ENCODE data around the gene OR12D3.
"Not testable (repeated sequence)": the region's sequence is repeated elsewhere in the genome, so short reads cannot be mapped to it uniquely, and the experiment has no call there.

The OR12D3 gene

GRCh38 chr6:29375191-29375590 lies at the start of gene OR12D3:
TSS of gene OR12D3 (minus strand) at chr6:29375291. CDS start at chr6:29375287, 4 bp downstream.
- no peak for DNase-seq (ENCODE audit: low read depth)

GRCh38 chr6:29424575-29424974 lies 49.5 kb upstream of the OR12D3 start:
- no peak for DNase-seq (ENCODE audit: low read depth)

- no peak for DNase-seq (ENCODE audit: low read depth)
Measured at GRCh38 chr6:29424168-29424567, 49.1 kb upstream of the OR12D3 start.

GRCh38 chr6:29419516-29419915 lies 44.4 kb upstream of the OR12D3 start:
- DNase-seq (ENCODE audit: low read depth) = no peak

GRCh38 chr6:29414588-29414987 lies 39.5 kb upstream of the OR12D3 start, which contains the start of gene OR12D1:
TSS of gene OR12D1 (plus strand) at chr6:29414928.
- no peak for DNase-seq (ENCODE audit: low read depth)

GRCh38 chr6:29403801-29404200 lies 28.7 kb upstream of the OR12D3 start:
- DNase-seq (ENCODE audit: low read depth) = no peak

- no peak for DNase-seq (ENCODE audit: low read depth)
Measured at GRCh38 chr6:29399525-29399924, 24.4 kb upstream of the OR12D3 start.

GRCh38 chr6:29395331-29395730 lies 20.2 kb upstream of the OR12D3 start, which contains the start of gene OR12D2:
TSS of gene OR12D2 (plus strand) at chr6:29395631. CDS start at chr6:29396700, 1,069 bp downstream.
- no peak for DNase-seq (ENCODE audit: low read depth)

GRCh38 chr6:29388533-29388932 lies 13.4 kb upstream of the OR12D3 start:
- no peak for DNase-seq (ENCODE audit: low read depth)

GRCh38 chr6:29376003-29376402 lies 912 bp upstream of the OR12D3 start:
- no peak for DNase-seq (ENCODE audit: low read depth)

GRCh38 chr6:29368765-29369164 lies 6.3 kb downstream of the OR12D3 start, which contains the start of gene OR5V1:
TSS of gene OR5V1 (minus strand) at chr6:29368865. CDS start at chr6:29356195, 12,670 bp downstream.
- no peak for DNase-seq (ENCODE audit: low read depth)

- no peak for DNase-seq (ENCODE audit: low read depth)
Measured at GRCh38 chr6:29355603-29356002, 19.5 kb downstream of the OR12D3 start.

- DNase-seq (ENCODE audit: low read depth) = no peak
Measured at GRCh38 chr6:29354980-29355379, 20.1 kb downstream of the OR12D3 start.

GRCh38 chr6:29349348-29349747 lies 25.7 kb downstream of the OR12D3 start:
- DNase-seq (ENCODE audit: low read depth) = not testable (repeated sequence)

- no peak for DNase-seq (ENCODE audit: low read depth)
Measured at GRCh38 chr6:29345380-29345779, 29.7 kb downstream of the OR12D3 start.

GRCh38 chr6:29336269-29336668 lies 38.8 kb downstream of the OR12D3 start:
- no peak for DNase-seq (ENCODE audit: low read depth)

GRCh38 chr6:29332676-29333075 lies 42.4 kb downstream of the OR12D3 start:
- no peak for DNase-seq (ENCODE audit: low read depth)

- DNase-seq (ENCODE audit: low read depth) = no peak
Measured at GRCh38 chr6:29325777-29326176, 49.3 kb downstream of the OR12D3 start.

Data from activated T-cell treated with anti-CD3 and anti-CD28 coated beads for 48 hours (primary cell).